ENCODE results near the gene VPS8. TPM values are rescaled to one million over a fixed set of nuclear protein-coding genes. Genes with fewer than 3 reads are reported as not detected.

VPS8 gene
- total RNA-seq, 1 experiment from 2014 or later, result 39.7 TPM

- Mint-ChIP-seq H3K9me3 (no peaks in the 10 kb centered on the region; a peak in 2 of 5 replicates), H3K27ac (no peak overlapping the region), H3K27me3 (ENCODE audit: low read depth) (peaks cover 9% of the 10 kb centered on the region), H3K4me1 (peaks cover 26 to 38% of the 10 kb centered on the region in 2 experiments), H3K4me3 (no peak overlapping the region), H3K36me3 (ENCODE audit: insufficient read depth in 1 of 3, low read depth in 3 of 3) (no peaks in the 10 kb centered on the region)
- Histone ChIP-seq H2BK12ac (ENCODE audit: insufficient read length, low read depth, low read length) (no peak overlapping the region), H3K9ac (ENCODE audit: extremely low read depth, insufficient read length, low read length) (no peak overlapping the region), H3K9me3 (ENCODE audit: control insufficient read depth, low read depth, low read length) (no peaks in the 10 kb centered on the region), H3K23me2 (ENCODE audit: insufficient read length, low read depth, low read length, poor library complexity, severe bottlenecking) (no peaks in the 10 kb centered on the region), H2BK20ac (ENCODE audit: low read depth, low read length, poor library complexity, severe bottlenecking) (no peak overlapping the region), H3K14ac (ENCODE audit: insufficient read depth, low read length) (no peak overlapping the region), H2AFZ (ENCODE audit: low read length) (no peak overlapping the region), H3K4me1 (ENCODE audit: insufficient read depth, low read length) (no peaks in the 10 kb centered on the region), H4K8ac (replicated peaks; ENCODE audit: insufficient read length, low read depth, low read length) (no peak overlapping the region), H4K5ac (ENCODE audit: insufficient read length, low read depth, low read length) (no peak overlapping the region), H3K23ac (ENCODE audit: insufficient read length, low read depth, low read length) (no peak overlapping the region), H2AK5ac (ENCODE audit: insufficient read length, low read length) (no peak overlapping the region), H3K79me1 (ENCODE audit: insufficient read depth, low read depth, low read length, poor library complexity, severe bottlenecking) (no peaks in the 10 kb centered on the region), H4K91ac (ENCODE audit: insufficient read length, low read depth, low read length) (no peak overlapping the region), H3K4me2 (ENCODE audit: insufficient read depth, insufficient read length, low read length) (no peak overlapping the region), H3T11ph (ENCODE audit: low read length) (no peak overlapping the region), H3K18ac (ENCODE audit: insufficient read length, low read depth, low read length) (no peak overlapping the region), H3K27ac (ENCODE audit: insufficient read length, low read depth, low read length) (no peak overlapping the region), H3K56ac (ENCODE audit: insufficient read length, low read depth, low read length) (no peak overlapping the region), H2BK120ac (ENCODE audit: low read depth, low read length, poor library complexity, severe bottlenecking) (no peak overlapping the region), H3K79me2 (ENCODE audit: insufficient read depth, low read length) (no peaks in the 10 kb centered on the region), H3K27me3 (ENCODE audit: insufficient read depth, low read length) (no peaks in the 10 kb centered on the region), H2BK15ac (ENCODE audit: low read depth, low read length) (no peak overlapping the region), H3K4ac (ENCODE audit: low read depth, low read length) (no peak overlapping the region), H4K20me1 (ENCODE audit: control insufficient read depth, insufficient read depth, insufficient read length) (no peaks in the 10 kb centered on the region), H2BK5ac (ENCODE audit: insufficient read length, low read length) (no peak overlapping the region)
- WGBS (ENCODE audit: extremely low coverage, insufficient read length, low lambda C conversion rate), result no CpG with 5 or more reads among the region's 8 CpGs
- DNase-seq, result no peak
- TF ChIP-seq, protein P1, sequence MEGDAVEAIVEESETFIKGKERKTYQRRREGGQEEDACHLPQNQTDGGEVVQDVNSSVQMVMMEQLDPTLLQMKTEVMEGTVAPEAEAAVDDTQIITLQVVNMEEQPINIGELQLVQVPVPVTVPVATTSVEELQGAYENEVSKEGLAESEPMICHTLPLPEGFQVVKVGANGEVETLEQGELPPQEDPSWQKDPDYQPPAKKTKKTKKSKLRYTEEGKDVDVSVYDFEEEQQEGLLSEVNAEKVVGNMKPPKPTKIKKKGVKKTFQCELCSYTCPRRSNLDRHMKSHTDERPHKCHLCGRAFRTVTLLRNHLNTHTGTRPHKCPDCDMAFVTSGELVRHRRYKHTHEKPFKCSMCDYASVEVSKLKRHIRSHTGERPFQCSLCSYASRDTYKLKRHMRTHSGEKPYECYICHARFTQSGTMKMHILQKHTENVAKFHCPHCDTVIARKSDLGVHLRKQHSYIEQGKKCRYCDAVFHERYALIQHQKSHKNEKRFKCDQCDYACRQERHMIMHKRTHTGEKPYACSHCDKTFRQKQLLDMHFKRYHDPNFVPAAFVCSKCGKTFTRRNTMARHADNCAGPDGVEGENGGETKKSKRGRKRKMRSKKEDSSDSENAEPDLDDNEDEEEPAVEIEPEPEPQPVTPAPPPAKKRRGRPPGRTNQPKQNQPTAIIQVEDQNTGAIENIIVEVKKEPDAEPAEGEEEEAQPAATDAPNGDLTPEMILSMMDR (conservative IDR thresholded peaks at IDR 0.05), result no peak
Measured at GRCh38 chr3:184772667-184773272, 39.2 kb upstream of the VPS8 start.
